Prostate gland (tissue), 2 donors: ENCODE measurements around the gene SREBF1. TPM values are rescaled to one million over a fixed set of nuclear protein-coding genes. Genes with fewer than 3 reads are reported as not detected.

ENCODE experiments used
- DNase-seq: peaks from one replicate; pipeline ENCODE4 v3.0.0-alpha.2; 2019; ENCODE audit warnings: low spot score
- H3K27ac ChIP-seq, 2 donors: fragments of 200-600 bp; sonication (generic); 2 replicates each; pipeline ENCODE4 v1.5.1; 2017 to 2019
- H3K27me3 ChIP-seq: fragments of 200-600 bp; sonication (generic); replicated peaks from 2 replicates; pipeline ENCODE4 v1.5.1; 2019; ENCODE audit not compliant: insufficient read depth
- H3K36me3 ChIP-seq, 2 donors: fragments of 200-600 bp; sonication (generic); 1 replicate in 1 of 2; 2 replicates in 1 of 2; pipeline versions ENCODE4 v1.5.1 to v1.8.1; 2017 to 2019
- H3K4me1 ChIP-seq: fragments of 200-600 bp; sonication (generic); replicated peaks from 2 replicates; pipeline ENCODE4 v1.5.1; 2019
- H3K4me3 ChIP-seq, 2 donors: fragments of 200-600 bp; sonication (generic); 2 replicates each; pipeline ENCODE4 v1.5.1; 2017 to 2019
- H3K9me3 ChIP-seq: fragments of 200-600 bp; sonication (generic); 2 replicates; pipeline ENCODE4 v1.5.1; 2017
- CTCF ChIP-seq, 4 experiments: fragments of 200-600 bp in 2 of 4; fragments of 450-650 bp in 2 of 4; sonication (generic) in 2 of 4; IDR thresholded peaks; 1 replicate in 3 of 4; 2 replicates in 1 of 4; pipeline ENCODE4 v1.5.1; 2016 to 2019; ENCODE audit warnings: antibody characterized with exemption in 4 of 4, mild to moderate bottlenecking in 2 of 4, moderate library complexity in 2 of 4
- POLR2A ChIP-seq: fragments of 450-650 bp; IDR thresholded peaks from one replicate; pipeline ENCODE4 v1.6.1; 2016; ENCODE audit warnings: antibody characterized with exemption, mild to moderate bottlenecking
- POLR2AphosphoS5 ChIP-seq: sonication (generic); formaldehyde crosslinking; IDR thresholded peaks from one replicate; pipeline ENCODE4 v1.6.1; 2017; ENCODE audit warnings: antibody characterized with exemption
- WGBS: methylation state at CpG from one replicate; pipeline ENCODE4 v1.1.5; 2018; 5-methylcytosine and 5-hydroxymethylcytosine counted together
- intact Hi-C: fragments of 100-400 bp; cut with DNase I; formaldehyde crosslinking; loops from one replicate; pipeline ENCODE4 v1.14.2; 2022
- total RNA-seq, 2 donors: library from RNA; depleted of rRNA; stranded (reverse); fragments of >200 nt; gene quantifications; one replicate each; pipeline ENCODE4 v1.1.0, GENCODE V29; 2016

The SREBF1 gene
- total RNA-seq, 2 donors from 2014 or later = 134 to 299 TPM

- WGBS = 80% methylated on average over 13 of the region's 13 CpGs
- intact Hi-C loops = no loop called here
- Histone ChIP-seq H3K27ac (no peak overlapping the region), H3K27me3 (no peaks in the 10 kb centered on the region), H3K4me3 (no peak overlapping the region), H3K4me1 (peaks cover 33% of the 10 kb centered on the region), H3K9me3 (no peaks in the 10 kb centered on the region), H3K36me3 (no peaks in the 10 kb centered on the region)
- no peak for DNase-seq
- TF ChIP-seq POLR2A (no peak), CTCF (IDR thresholded peaks at IDR 0.05) (no peak), POLR2AphosphoS5 (no peak)
Observed at GRCh38 chr17:17845046-17845775, 8.4 kb upstream of the SREBF1 start.

GRCh38 chr17:17844500-17844899, 7.7 kb upstream of the SREBF1 start:
- 87% methylated on average over 6 of the region's 6 CpGs for WGBS
- H3K27me3 ChIP-seq = no peaks in the 10 kb centered on the region
- no peak overlapping the region for H3K4me3 ChIP-seq
- peaks cover 31% of the 10 kb centered on the region for H3K4me1 ChIP-seq
- H3K9me3 ChIP-seq = no peaks in the 10 kb centered on the region
- TF ChIP-seq CTCF (IDR thresholded peaks at IDR 0.05) = no peak
- no peak for TF ChIP-seq POLR2AphosphoS5
- TF ChIP-seq POLR2A = no peak
- H3K27ac ChIP-seq = peak overlapping the region in 1 of 2 donors; percentile 100
- H3K36me3 ChIP-seq = no peaks in the 10 kb centered on the region
- intact Hi-C loops = no loop called here
- no peak for DNase-seq

- DNase-seq = no peak
- Histone ChIP-seq H3K27me3 (no peaks in the 10 kb centered on the region), H3K9me3 (no peaks in the 10 kb centered on the region), H3K4me3 (no peak overlapping the region), H3K27ac (peak overlapping the region in 1 of 2 donors; percentile 100), H3K4me1 (peaks cover 31% of the 10 kb centered on the region), H3K36me3 (no peaks in the 10 kb centered on the region)
- intact Hi-C loops = no loop called here
- TF ChIP-seq POLR2AphosphoS5 (no peak), CTCF (IDR thresholded peaks at IDR 0.05) (no peak), POLR2A (no peak)
- 71% methylated on average over 5 of the region's 7 CpGs for WGBS
Observed at GRCh38 chr17:17844079-17844478, 7.3 kb upstream of the SREBF1 start.

GRCh38 chr17:17843096-17843495, 6.3 kb upstream of the SREBF1 start:
- H3K4me3 ChIP-seq = no peak overlapping the region
- intact Hi-C loops = no loop called here
- peak overlapping the region; percentile 100 for H3K27ac ChIP-seq
- WGBS = 60% methylated on average over 4 of the region's 4 CpGs
- no peak for TF ChIP-seq CTCF (IDR thresholded peaks at IDR 0.05)
- peak; percentile 37 for TF ChIP-seq POLR2A
- no peak for TF ChIP-seq POLR2AphosphoS5
- no peaks in the 10 kb centered on the region for H3K9me3 ChIP-seq
- no peaks in the 10 kb centered on the region for H3K27me3 ChIP-seq
- no peaks in the 10 kb centered on the region for H3K36me3 ChIP-seq
- no peak for DNase-seq
- H3K4me1 ChIP-seq = peaks cover 39% of the 10 kb centered on the region
